ENCODE data around the gene LGR5.
"Not testable (repeated sequence)": the region's sequence is repeated elsewhere in the genome, so short reads cannot be mapped to it uniquely, and the experiment has no call there.

Gene LGR5

DNA sequence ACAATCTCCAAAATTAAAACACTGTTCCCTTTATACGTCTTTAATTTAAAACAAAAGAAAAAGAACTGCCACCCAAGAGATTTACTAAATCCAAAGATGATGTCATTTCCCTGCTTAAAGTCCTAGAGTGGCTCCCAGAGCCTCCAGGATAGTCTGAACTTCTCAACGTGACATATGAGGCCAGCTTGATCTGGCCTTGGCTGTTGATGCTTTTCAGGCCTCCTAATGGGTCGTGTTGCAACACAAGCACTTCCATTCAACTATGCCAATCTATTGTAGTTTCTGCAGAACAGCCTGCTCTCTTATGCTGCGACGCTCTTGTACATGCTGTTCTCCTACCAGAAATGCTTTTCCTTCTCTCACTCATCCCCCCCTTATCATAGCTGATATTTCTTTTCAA lies 35.7 kb downstream of the LGR5 start:
- DNase-seq, result no peak

DNA sequence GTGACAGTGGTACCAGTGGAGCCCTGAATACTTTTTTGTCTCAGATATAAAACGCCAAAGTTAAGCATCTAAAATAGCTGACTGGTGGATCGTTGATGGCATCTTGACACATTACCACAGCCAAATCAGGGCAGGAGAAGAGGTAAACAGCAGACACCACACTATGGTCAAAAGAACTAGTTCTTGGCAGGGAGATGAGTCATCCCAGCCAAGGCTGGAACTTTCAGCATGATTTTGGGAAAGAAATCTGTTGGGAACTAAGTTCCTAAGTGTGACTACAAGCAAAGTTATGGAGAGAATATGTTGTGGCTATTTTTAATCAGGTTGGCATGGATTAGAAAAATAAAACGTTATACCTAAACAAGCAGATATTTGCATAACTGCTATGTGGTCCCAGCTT lies 36.9 kb downstream of the LGR5 start:
- no peak for DNase-seq

DNA sequence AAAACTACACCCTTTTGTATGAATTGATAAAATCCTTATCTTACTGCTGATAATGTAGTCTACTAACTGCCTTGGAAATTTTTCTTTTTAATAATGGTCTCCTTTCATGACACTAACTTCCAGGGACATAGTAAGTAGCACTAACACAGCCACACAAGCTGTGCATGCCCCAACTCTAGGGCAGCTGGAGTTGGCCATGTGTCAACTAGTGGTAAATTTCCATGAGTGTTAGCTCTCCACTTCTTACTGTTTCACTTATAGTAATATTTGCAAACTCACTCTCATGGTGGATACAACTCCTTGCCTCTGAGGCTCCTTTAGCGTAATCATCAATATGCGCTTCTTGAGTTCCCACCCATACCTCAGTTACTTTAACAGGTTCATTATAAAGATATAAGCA lies 38.0 kb downstream of the LGR5 start:
- no peak for DNase-seq

DNA sequence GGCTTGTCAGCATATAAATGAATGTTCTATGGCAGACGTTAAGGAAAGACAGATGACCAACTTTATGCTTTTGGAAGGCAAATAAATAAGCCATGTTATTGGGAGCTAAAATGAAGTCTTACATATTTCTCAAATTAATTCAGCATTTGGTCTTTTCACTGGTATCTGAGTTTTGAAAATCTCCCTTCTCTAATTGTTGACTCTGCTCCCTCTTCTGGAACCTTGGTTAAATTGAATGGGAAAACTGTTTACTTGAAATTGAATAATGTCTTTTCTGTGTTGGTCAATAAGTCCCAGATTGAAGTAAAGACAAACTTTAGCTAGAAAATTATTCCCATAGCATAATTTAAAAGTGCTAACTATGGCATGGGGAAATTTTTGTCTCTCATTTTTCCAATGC lies 38.7 kb downstream of the LGR5 start:
- DNase-seq, result no peak

DNA sequence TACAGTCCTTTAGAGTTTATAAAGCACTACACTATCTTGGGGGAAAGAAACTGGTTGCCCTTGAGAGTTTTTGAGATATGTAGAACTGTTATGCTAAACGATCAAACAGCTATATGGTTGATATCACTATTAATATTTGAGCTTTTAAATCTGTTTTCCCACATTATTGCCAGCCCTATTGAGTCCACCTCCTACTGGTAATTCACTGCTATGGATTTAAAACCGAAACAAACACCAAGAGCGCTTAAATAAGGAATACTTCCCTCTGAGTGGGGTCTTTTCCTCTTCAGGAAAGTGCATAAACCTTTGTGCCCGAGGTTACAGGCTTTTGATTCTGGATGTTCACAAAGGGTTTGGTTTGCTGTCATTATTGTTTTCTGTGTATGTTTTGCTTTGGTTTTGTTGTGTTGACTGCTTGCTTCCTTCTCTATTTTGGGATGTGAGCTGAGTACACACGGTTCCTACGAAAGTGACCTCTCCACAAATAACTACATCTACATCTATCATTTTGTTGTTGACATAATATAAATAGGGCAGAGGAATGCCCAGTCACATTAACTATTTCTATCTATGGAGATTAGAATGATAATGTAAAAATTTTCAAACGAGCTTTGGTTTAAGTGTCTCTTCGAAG lies 44.8 kb downstream of the LGR5 start:
- DNase-seq, result no peak

DNA sequence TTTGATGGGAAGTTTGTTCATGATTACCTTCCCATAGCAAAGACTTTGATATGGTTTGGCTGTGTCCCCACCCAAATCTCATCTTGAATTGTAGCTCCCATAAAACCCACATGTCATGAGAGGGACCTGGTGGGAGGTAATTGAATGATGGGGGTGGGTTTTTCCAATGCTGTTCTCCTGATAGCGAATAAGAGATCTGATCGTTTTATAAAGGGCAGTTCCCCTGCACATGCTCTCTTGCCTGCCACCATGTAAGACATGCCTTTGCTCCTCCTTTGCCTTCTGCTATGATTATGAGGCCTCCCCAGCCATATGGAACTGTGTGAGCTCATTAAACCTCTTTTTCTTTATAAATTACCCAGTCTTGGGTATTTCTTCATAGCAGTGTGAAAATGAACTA lies 51.2 kb downstream of the LGR5 start:
- not testable (repeated sequence) for DNase-seq

DNA sequence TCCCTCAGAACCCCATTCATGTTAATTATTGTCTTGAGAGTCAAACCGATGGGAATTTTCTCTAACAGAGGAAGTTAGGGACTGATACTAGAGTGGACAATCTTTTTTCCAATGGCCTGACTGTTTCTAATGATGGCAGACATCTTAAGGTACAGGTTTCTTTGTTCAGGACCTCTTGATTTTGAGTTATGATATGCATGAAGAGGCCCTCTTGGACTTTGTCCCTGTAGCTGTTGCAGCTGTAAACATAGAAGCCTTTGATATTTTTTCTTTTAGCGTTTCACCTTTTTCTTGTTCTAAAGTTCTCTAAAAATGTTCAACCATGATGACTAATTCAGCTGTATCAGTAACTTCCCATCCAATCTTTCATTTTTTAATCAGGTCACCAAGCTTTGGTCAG lies 53.0 kb downstream of the LGR5 start:
- no peak for DNase-seq

DNA sequence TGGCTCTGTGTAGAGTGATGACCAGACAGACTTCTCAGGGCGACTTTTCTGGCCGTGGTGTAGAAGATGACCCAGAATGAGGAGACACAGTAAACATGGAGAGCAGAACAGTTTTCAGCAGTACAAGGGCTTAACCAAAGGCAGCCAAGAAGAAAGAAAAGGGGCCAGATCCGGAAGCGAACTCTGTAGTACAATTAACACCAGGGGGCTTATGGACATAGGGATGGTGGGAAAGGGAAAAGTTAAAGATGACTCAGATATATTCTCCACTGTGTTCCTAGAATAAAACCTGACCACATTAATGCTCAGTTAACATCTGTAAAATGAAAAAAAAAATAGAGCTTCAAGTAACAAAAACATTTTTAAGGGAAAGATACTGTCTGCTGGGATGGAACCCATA lies 60.2 kb downstream of the LGR5 start:
- DNase-seq, result no peak

DNA sequence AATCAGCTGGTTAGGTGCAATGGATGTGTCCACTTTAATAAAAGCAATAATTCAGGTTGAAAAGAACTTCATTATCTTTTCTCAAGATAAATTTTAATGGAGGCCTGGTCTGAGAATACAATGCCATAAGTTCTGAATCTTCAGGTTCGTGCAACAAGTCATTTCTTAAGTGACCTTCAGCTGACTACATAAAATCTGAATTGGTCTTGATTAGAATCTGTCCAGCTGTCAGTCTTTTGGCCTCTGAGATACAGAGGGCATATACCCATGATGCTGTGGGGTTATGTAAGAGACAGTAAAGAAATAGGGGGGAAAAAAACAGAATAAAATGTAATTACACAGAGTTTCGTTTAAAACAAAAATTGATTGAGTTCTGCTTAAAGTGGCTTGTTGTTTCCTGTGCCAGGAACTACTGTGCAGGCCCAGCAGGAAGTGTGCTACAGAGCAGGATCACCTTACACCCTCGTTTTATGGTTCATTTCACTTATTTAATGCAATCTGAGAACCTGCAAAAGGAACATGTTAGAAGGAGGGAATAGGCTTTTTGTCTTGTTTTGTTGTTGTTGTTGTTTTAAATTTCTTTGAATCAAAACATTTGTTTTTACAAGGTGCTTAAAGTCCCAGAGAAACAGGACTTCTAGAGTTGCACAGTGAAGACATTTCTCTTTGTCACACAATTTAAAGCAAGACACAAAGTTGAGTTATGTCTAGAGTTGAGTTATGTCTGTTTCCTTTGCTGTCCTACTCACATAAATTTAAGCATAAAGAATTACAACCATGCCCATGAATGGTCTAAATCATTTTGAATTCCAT lies 64.2 kb downstream of the LGR5 start:
- no peak for DNase-seq

DNA sequence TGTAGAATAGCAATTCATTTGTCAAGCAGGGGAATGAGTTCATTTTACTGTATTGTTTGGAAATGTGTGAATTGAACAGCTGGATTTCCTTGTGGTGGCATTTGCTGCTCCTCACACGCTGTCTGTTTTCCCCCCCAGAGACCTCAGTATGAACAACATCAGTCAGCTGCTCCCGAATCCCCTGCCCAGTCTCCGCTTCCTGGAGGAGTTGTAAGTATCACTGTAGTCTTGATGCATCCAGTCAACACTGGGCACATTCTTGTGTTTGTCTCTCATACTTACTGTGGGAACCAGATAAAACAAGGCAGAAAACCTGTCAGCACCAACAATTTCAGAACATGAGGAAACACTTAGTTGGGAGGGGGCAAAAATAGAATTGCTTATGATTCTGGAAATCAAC lies 64.9 kb downstream of the LGR5 start:
- DNase-seq, result no peak

DNA sequence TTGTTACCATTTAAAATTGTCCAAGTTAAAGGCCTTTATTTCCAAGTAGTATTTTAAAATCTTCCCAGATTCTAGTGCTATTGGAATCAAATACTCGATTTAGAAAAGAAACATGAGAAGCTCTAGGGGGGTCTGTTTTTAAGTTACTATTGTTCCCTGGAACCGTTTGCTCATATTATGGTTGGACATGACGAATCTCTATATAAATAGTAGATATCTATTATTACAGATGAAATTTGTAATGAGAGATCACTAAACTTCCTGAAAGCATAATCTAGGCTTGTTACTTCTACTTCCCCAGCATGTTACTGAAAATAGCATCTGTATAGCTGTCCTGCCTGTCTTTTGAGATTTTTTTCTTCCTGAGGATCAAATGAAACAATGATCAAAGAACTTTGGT lies 70.1 kb downstream of the LGR5 start:
- no peak for DNase-seq

DNA sequence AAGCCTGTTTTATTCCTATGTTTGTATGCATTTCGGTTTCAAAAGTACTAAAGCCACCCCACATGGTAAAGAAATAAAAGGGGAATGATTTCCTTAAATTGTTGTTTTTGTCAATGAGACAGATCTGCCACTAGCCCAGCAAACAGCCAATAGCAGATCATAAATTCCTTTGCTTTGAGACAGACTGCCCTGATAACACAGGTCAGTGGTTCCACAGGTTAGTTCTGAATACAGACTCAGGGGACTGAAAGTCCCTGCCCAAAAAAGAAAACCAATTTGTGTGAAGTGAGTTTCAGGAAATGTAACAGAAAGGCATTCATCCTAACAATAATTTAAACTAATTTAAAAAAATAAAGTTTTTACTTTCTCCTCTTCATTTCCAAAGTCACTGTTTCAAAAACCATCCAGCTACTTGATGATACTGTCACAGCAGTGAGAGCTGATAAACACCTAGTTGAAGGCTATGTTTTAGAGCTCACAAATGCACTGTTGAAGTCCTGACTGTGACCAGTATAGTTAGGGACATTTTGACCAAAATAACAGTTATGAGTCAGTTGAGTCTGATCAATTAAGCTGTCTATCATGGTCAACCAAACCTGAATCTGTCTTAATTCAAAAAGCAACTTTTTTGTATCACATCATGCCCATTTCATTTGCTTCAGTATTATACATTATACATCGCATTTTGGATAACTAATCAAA lies 77.7 kb downstream of the LGR5 start:
- DNase-seq, result no peak

DNA sequence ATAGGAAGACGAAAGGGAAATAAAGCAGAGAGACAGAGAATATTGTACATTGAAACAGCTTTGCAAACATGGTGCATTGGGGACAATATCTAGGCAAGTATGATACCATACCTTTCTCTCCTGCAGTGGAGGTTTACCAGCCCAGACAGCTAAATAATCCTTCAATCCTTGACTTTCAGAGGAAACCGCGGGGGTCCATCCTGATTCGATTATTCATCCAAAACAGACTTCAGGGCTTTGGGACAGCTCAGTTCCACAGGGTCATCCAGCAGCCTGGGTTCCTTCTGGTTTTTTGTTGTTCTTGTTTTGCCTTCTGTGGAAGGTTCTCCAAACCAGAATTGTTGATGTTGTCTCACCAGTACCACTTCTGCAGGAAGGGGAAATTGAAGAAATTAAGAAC lies 81.5 kb downstream of the LGR5 start:
- no peak for DNase-seq

DNA sequence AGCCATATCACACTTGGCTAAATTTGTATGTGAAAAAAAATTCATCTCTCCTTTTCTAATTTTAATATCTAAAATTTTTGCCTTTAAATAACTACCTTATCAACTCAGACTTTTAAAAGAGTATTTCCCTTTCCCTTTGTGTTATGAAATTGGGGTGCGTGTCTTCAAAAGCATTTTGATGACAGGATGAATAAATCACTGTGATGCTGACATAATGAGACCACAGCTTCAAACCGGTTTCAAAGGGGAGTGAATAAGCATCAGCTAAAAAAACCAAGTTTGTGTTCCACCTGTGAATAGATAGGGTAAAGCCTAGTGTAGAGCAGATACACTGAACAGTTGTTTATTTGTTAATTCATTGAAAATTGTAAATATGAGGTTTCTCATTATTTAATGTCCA lies 85.0 kb downstream of the LGR5 start:
- DNase-seq, result no peak

DNA sequence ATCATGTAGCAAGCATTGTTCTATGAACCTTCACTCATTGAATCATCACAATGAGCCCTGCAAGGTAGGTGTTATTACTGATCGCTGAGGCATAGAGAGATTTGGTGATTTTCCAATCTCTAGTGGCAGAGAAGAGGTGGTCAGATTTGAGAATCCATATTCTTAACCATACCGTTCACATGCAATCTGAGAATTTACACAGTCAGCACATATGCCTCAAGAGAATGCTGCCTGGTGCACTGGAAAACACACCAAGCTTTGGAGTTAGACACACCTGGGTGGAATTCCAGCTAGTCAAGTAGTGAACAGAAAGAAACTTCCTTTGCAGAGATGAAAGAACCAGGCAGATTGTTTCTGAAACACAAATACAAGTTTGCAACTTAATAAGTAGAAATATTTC lies 94.1 kb downstream of the LGR5 start:
- DNase-seq, result no peak

DNA sequence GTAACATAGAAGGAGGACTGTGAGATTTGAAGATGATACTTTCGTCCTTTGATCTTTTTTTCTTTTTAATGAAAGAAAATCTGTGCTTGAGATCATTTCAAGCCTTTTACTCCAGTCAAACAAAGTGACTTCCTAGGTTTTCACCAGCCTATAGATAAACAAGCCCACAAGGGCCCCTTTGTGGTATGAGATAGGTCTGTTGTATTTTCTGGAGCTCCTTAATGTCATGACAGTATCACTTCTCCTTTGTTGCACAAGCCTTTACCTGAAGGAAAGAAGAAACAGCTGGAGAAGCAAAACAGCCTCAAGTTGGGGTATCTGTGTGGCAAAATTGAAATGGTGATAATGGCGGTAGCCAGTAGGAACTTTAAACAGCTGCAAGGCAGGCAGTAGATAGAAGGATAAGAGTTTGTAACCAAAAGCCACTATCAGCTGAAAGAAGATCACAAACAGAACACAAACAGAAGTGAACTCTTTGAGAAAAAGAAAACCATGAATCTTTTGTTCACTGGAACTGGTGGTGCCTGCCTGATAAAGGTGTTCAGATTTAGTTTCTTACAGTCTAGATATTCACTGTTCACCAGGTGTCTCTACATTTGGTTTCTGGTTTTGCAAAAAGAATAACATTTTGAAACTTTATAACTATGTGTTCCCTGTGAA lies 96.8 kb downstream of the LGR5 start:
- DNase-seq, result no peak

DNA sequence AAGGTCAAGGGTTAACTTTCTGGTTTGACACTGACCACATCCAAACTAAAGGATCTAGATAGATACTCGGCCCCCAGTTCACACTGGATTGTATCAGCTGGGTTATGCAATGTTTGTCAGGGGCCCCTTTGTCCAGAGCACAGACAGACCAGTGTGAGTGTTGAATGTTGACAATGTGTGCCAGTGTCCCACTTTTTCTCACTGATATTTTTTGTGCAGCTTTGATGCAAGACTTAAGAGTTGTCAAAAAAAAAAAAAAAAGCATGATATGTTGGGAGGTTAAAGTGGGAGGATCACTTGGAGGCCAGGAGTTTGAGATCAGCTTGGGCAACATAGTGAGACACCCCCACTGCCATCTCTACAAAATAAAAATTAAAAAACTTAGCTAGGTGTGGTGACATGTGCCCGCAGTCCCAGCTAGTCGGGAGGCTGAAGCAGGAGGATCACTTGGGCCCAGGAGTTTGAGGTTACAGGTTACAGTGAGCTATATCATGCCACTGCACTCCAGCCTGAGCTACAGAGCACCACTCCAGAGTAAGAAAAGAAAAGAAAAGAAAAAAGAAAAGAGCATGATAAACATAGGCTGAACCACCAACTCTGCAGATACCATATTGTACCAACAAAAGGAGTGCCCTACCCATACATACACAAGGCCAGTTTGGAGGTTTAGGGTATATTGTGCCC lies 97.5 kb downstream of the LGR5 start:
- no peak for DNase-seq

DNA sequence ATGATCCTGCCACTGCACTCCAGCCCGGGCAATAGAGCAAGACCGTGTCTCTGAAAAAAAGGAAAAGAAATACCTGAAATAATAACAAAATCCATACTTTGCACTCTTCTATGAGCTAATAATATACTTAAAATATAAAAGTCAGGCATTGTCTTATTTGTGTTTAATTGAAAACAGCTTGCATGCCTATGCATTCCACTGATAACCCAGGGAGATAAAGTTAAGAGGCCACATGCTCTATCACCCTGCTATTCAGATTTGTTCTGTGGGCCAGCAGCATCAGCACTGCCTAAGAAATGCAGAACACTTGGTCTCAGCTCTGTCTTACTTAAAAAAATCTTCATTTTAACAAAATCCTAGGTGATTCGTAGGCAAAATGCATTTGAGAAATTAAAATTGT lies 99.2 kb downstream of the LGR5 start:
- no peak for DNase-seq

DNA sequence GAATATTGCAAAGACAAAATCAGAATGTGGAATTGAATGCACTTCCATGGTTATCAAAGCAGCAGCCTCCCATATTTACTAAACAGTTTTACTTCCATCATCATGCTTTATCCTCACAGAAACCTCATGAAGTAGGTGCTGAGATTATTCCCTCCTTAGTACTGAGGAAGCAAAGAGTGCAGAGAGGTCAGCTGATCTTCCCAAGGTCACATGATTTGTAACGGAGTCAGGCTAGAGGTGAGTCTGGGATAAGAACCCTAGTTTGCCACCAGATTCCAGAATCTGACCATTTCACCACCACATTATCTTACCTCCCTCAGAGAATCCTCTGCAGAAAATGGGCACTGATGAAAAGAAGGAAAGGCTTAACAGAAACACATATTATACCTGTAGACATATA lies 102.0 kb downstream of the LGR5 start:
- no peak for DNase-seq

DNA sequence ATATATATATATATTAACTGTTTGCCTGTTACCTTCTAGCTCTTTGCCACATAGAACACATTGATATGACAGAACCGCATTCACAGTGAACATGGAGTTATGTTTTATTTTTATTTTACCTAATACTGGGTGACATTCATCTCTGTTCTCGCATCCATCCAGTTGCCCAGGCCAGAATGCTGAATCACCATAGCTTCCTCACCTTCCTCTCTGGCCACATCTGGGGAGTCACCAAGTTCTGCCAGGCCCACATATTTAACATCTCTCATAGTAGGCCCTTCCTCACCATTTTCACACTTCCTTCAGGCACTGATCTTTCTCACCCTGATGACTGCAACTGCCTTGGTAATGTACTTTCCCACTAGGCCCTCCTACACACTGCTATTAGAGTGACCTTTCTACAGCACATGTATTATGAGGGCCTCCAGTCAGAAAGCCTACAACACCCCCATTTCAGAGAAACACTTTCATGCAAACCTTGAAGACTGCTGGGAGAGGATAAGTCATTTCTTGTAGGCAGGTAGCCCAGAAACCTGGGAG lies 106.8 kb downstream of the LGR5 start:
- no peak for DNase-seq

DNA sequence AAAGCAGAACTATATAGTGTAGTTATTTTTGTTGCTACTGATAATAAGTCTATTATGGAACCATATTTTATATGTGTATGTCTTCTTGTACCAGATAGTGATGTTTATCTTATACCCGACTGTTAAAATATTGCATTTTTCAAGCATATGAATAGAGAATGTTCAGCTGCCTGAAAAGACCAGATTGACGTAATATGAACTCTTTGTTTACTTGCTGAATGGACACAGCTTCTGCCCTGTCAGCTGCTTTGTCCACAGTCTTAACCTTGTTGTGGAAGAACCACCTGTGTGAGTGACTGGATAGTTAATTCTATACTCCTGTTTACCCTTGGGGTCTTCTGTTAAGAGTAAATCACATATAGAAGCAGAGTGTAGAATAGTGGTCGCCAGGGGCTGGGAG lies 109.3 kb downstream of the LGR5 start:
- no peak for DNase-seq

DNA sequence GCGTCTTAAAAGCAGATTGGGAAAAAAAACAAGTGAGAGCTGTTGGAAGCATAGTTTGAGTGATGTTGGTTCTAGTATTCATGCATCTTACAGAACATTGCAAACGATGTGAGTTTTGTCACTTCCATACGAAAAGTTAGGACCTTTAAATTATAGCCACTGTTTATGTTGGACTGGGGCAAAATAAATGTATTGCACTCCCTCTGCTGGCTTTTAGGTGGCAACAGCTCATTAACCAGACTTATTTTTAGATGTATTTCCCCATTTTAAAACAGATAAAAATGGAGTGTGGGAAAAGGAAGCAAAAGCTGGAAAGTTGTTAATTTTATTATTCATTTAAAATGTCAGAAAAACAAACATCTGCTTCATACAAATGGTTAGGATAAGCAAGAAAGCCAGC lies 111.9 kb downstream of the LGR5 start:
- no peak for DNase-seq
